K562 (cell line): ENCODE results near the gene RSPH6A.

ENCODE experiments used
- NFIC ChIP-seq: fragments of 450-650 bp; IDR thresholded peaks from 2 replicates; pipeline ENCODE4 v1.6.1; 2017; ENCODE audit warnings: mild to moderate bottlenecking, inconsistent platforms
- PHF8 ChIP-seq: fragments of 200-600 bp; sonication (generic); IDR thresholded peaks from 2 replicates; pipeline ENCODE4 v1.6.1; 2012; ENCODE audit warnings: mixed run types, mild to moderate bottlenecking, inconsistent platforms, low read length, moderate library complexity, borderline replicate concordance

GRCh38 chr19:45852983-45853382 is 37.9 kb upstream of the RSPH6A start:
- TF ChIP-seq NFIC (no peak), PHF8 (no peak)
